PC-3 (cell line): Measurements from ENCODE around the gene GSTK1. TPM values are rescaled to one million over a fixed set of nuclear protein-coding genes. Genes with fewer than 3 reads are reported as not detected.

ENCODE experiments used
- ATAC-seq: fragments of 200-7000 bp; cut with Tn5 transposase; 2 replicates; pipeline ENCODE4 v1.9.1; 2020; ENCODE audit warnings: mild to moderate bottlenecking, moderate library complexity
- BruUV-seq: library from RNA; stranded (reverse); fragments of 400-500 nt; replicated peaks from 2 replicates; lab custom pipeline; 2021; lab: Mats Ljungman, UMichigan
- CTCF ChIA-PET: fragments of 300-600 bp; sonication (Branson Sonifier 250); formaldehyde crosslinking; loops from one replicate; lab custom pipeline; 2022; ENCODE audit warnings: antibody characterized with exemption; lab: Charles Lee
- POLR2A ChIA-PET: fragments of 300-600 bp; sonication (Branson Sonifier 250); formaldehyde crosslinking; loops from one replicate; lab custom pipeline; 2022; ENCODE audit warnings: antibody characterized with exemption; ENCODE audit not compliant: unreplicated experiment; lab: Charles Lee
- DNase-seq: peaks from one replicate; pipeline ENCODE4 v3.0.0-alpha.2; 2015
- H2AFZ ChIP-seq: fragments of 300-600 bp; sonication (generic); 2 replicates; pipeline ENCODE4 v1.6.0; 2016; ENCODE audit warnings: antibody characterized with exemption, low read length
- H3F3A ChIP-seq: fragments of 300-600 bp; sonication (generic); one replicate; pipeline ENCODE4 v1.6.0; 2017; ENCODE audit warnings: antibody characterized with exemption, low read length, control low read depth, mild to moderate bottlenecking; ENCODE audit not compliant: unreplicated experiment
- H3K27ac ChIP-seq: fragments of 300-600 bp; sonication (generic); 2 replicates; pipeline ENCODE4 v1.5.1; 2016; ENCODE audit warnings: mild to moderate bottlenecking, low read length
- H3K27me3 ChIP-seq: fragments of 300-600 bp; sonication (generic); 2 replicates; pipeline ENCODE4 v1.6.1; 2016; ENCODE audit warnings: low read length, mixed read lengths
- H3K36me3 ChIP-seq: fragments of 300-600 bp; sonication (generic); 2 replicates; pipeline ENCODE4 v1.6.1; 2016; ENCODE audit warnings: low read depth, mixed run types, low read length, mixed read lengths
- H3K4me1 ChIP-seq: fragments of 300-600 bp; sonication (generic); 2 replicates; pipeline ENCODE4 v1.5.1; 2016; ENCODE audit warnings: low read length; ENCODE audit not compliant: insufficient read depth
- H3K4me2 ChIP-seq: fragments of 300-600 bp; sonication (generic); 2 replicates; pipeline ENCODE4 v1.6.0; 2016; ENCODE audit warnings: low read length
- H3K4me3 ChIP-seq: fragments of 300-600 bp; sonication (generic); 2 replicates; pipeline ENCODE4 v1.5.1; 2016; ENCODE audit warnings: mild to moderate bottlenecking, low read length, mixed read lengths
- H3K79me2 ChIP-seq: fragments of 300-600 bp; sonication (generic); 2 replicates; pipeline ENCODE4 v1.6.1; 2017; ENCODE audit warnings: low read length, mixed read lengths
- H3K9ac ChIP-seq: fragments of 300-600 bp; sonication (generic); 2 replicates; pipeline ENCODE4 v1.6.0; 2016; ENCODE audit warnings: mild to moderate bottlenecking, low read length
- H3K9me2 ChIP-seq: fragments of 300-600 bp; sonication (generic); replicated peaks from 2 replicates; pipeline ENCODE4 v1.6.1; 2016; ENCODE audit warnings: mixed run types, low read length, mixed read lengths
- H3K9me3 ChIP-seq: fragments of 300-600 bp; sonication (generic); 2 replicates; pipeline ENCODE4 v1.6.1; 2016; ENCODE audit warnings: low read length, mixed read lengths
- H4K20me1 ChIP-seq: fragments of 300-600 bp; sonication (generic); 2 replicates; pipeline ENCODE4 v1.6.1; 2016; ENCODE audit warnings: low read length, mixed read lengths
- CTCF ChIP-seq: fragments of 300-600 bp; sonication (generic); conservative IDR thresholded peaks from 2 replicates; pipeline ENCODE4 v1.5.1; 2017; ENCODE audit warnings: antibody characterized with exemption, low read depth, mild to moderate bottlenecking, low read length
- EZH2 ChIP-seq: fragments of 300-600 bp; sonication (generic); IDR thresholded peaks from one replicate; pipeline ENCODE4 v1.6.1; 2017; ENCODE audit warnings: antibody characterized with exemption, mild to moderate bottlenecking, low read length; ENCODE audit not compliant: unreplicated experiment
- EZH2phosphoT487 ChIP-seq: fragments of 300-600 bp; sonication (generic); IDR thresholded peaks from 2 replicates; pipeline ENCODE4 v1.6.1; 2018; ENCODE audit warnings: mild to moderate bottlenecking, antibody characterized with exemption, low read length, borderline replicate concordance
- intact Hi-C: fragments of 100-400 bp; cut with micrococcal nuclease; formaldehyde crosslinking; loops from 2 replicates; pipeline ENCODE4 v1.9.0; 2023
- total RNA-seq: library from RNA; depleted of rRNA; stranded (reverse); fragments of >200 nt; gene quantifications from 2 replicates; pipeline ENCODE4 v1.2.3, GENCODE V29; 2014

The GSTK1 gene
- total RNA-seq, 1 experiment from 2014 or later, result 111 TPM

GRCh38 chr7:143304938-143305337 is 41.7 kb downstream of the GSTK1 start:
- BruUV-seq, result no TSS peak
- Histone ChIP-seq H3K4me2 (no peak overlapping the region), H3F3A (peaks cover 8% of the 10 kb centered on the region), H3K79me2 (peaks cover 7% of the 10 kb centered on the region; the same call in 1 of the 2 replicates), H3K36me3 (peaks cover 71% of the 10 kb centered on the region), H3K9ac (no peak overlapping the region), H3K9me2 (no peaks in the 10 kb centered on the region), H4K20me1 (peaks cover 5% of the 10 kb centered on the region), H3K27ac (no peak overlapping the region), H3K9me3 (no peaks in the 10 kb centered on the region), H2AFZ (no peak overlapping the region), H3K27me3 (no peaks in the 10 kb centered on the region), H3K4me3 (no peak overlapping the region), H3K4me1 (peaks cover 24% of the 10 kb centered on the region)
- CTCF ChIA-PET, result interaction anchor here (1.2 kb wide), 1 partner anchor 64 kb away, joined by 5 read pairs; no protein-coding TSS in a partner anchor
- intact Hi-C loops, result loop anchor here (1.0 to 5.0 kb wide), 3 partner anchors 60 to 298 kb away; no protein-coding TSS in a partner anchor
- DNase-seq, result no peak
- ATAC-seq, result no peak
- POLR2A ChIA-PET, result no interaction called here
- no peak for TF ChIP-seq EZH2phosphoT487
- TF ChIP-seq CTCF, result no peak
- TF ChIP-seq EZH2, result no peak

DNA sequence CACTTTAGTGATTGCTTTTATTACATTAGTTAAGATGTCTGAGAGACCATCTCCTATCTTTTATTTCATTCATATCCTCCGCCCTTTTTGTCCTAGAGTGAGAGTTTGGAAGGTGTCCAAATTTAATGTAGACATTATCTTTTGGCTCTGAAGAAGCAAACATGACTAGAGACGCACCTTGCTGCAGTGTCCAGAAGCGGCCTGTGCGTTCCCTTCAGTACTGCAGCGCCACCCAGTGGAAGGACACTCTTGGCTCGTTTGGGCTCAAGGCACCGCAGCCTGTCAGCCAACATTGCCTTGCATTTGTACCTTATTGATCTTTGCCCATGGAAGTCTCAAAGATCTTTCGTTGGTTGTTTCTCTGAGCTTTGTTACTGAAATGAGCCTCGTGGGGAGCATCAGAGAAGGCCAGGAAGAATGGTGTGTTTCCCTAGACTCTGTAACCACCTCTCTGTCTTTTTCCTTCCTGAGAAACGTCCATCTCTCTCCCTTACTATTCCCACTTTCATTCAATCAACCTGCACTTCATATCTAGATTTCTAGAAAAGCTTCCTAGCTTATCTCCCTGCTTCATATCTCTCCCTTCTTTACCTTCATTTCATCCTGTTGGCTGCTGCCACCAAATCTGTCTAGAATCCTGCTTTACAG is 42.3 kb downstream of the GSTK1 start:
- TF ChIP-seq CTCF (peak; percentile 94), EZH2 (no peak), EZH2phosphoT487 (no peak)
- ATAC-seq, result peak; percentile 65
- ChIA-PET CTCF (interaction anchor here (1.2 kb wide), 1 partner anchor 65 kb away, joined by 5 read pairs; no protein-coding TSS in a partner anchor), POLR2A (no interaction called here)
- Histone ChIP-seq H3K4me3 (no peak overlapping the region), H3K9ac (no peak overlapping the region), H3K27ac (no peak overlapping the region), H2AFZ (no peak overlapping the region), H3K9me2 (no peaks in the 10 kb centered on the region), H3K27me3 (no peaks in the 10 kb centered on the region), H3K9me3 (no peaks in the 10 kb centered on the region), H3F3A (peaks cover 4% of the 10 kb centered on the region), H3K4me2 (no peak overlapping the region), H3K36me3 (peaks cover 65% of the 10 kb centered on the region), H3K4me1 (peaks cover 18% of the 10 kb centered on the region), H3K79me2 (peaks cover 7% of the 10 kb centered on the region; the same call in 1 of the 2 replicates), H4K20me1 (peaks cover 4% of the 10 kb centered on the region)
- intact Hi-C loops, result loop anchor here (1.0 to 5.0 kb wide), 3 partner anchors 60 to 298 kb away; no protein-coding TSS in a partner anchor
- peak; percentile 85 for DNase-seq
- BruUV-seq, result TSS peak; percentile 9

- CTCF ChIA-PET, result interaction anchor here (1.1 kb wide), 1 partner anchor 68 kb away, joined by 3 read pairs; no protein-coding TSS in a partner anchor
Measured at GRCh38 chr7:143308632-143309031, 45.4 kb downstream of the GSTK1 start.

More at GRCh38 chr7:143308632-143309031, 45.4 kb downstream of the GSTK1 start:
- Histone ChIP-seq H3K27ac (no peak overlapping the region), H3K9me3 (no peaks in the 10 kb centered on the region), H2AFZ (no peak overlapping the region), H3K27me3 (no peaks in the 10 kb centered on the region), H3K4me3 (no peak overlapping the region), H4K20me1 (no peaks in the 10 kb centered on the region), H3K9me2 (no peaks in the 10 kb centered on the region), H3K36me3 (peaks cover 43% of the 10 kb centered on the region), H3K79me2 (no peaks in the 10 kb centered on the region), H3F3A (no peaks in the 10 kb centered on the region), H3K4me1 (no peaks in the 10 kb centered on the region), H3K9ac (no peak overlapping the region), H3K4me2 (no peak overlapping the region)
- no TSS peak for BruUV-seq
- no peak for DNase-seq
- TF ChIP-seq EZH2phosphoT487 (no peak), EZH2 (no peak), CTCF (no peak)
- no peak for ATAC-seq
- intact Hi-C loops, result loop anchor here (5.0 kb wide), 1 partner anchor 301 kb away; no protein-coding TSS in a partner anchor
- POLR2A ChIA-PET, result no interaction called here
